Hepatocyte (in vitro differentiated cells): ENCODE measurements around the gene MB21D2. TPM values are rescaled to one million over a fixed set of nuclear protein-coding genes. Genes with fewer than 3 reads are reported as not detected.
"Not testable (repeated sequence)": the region's sequence is repeated elsewhere in the genome, so short reads cannot be mapped to it uniquely, and the experiment has no call there.

ENCODE experiments used
- DNase-seq: peaks from one replicate; pipeline ENCODE4 v3.0.0-alpha.2; 2016; ENCODE audit warnings: low spot score
- H2AFZ ChIP-seq: fragments of 200-600 bp; sonication (generic); 2 replicates; pipeline ENCODE4 v1.6.0; 2016; ENCODE audit warnings: antibody characterized with exemption, mild to moderate bottlenecking
- H3K27ac ChIP-seq: fragments of 200-600 bp; sonication (generic); 2 replicates; pipeline ENCODE4 v1.5.1; 2016; ENCODE audit warnings: mild to moderate bottlenecking
- H3K27me3 ChIP-seq: fragments of 200-600 bp; sonication (generic); 2 replicates; pipeline ENCODE4 v1.6.1; 2016
- H3K36me3 ChIP-seq: fragments of 200-600 bp; sonication (generic); replicated peaks from 2 replicates; pipeline ENCODE4 v1.5.1; 2016; ENCODE audit warnings: low read depth; ENCODE audit not compliant: insufficient read depth
- H3K4me1 ChIP-seq: fragments of 200-600 bp; sonication (generic); 2 replicates; pipeline ENCODE4 v1.5.1; 2016; ENCODE audit warnings: mild to moderate bottlenecking, moderate library complexity; ENCODE audit not compliant: insufficient read depth
- H3K4me2 ChIP-seq: fragments of 200-600 bp; sonication (generic); 2 replicates; pipeline ENCODE4 v1.6.0; 2016
- H3K4me3 ChIP-seq: fragments of 200-600 bp; sonication (generic); 2 replicates; pipeline ENCODE4 v1.5.1; 2016; ENCODE audit warnings: mild to moderate bottlenecking
- H3K79me2 ChIP-seq: fragments of 200-600 bp; sonication (generic); 2 replicates; pipeline ENCODE4 v1.6.0; 2017; ENCODE audit warnings: mild to moderate bottlenecking
- H3K9me2 ChIP-seq: fragments of 200-600 bp; sonication (generic); replicated peaks from 2 replicates; pipeline ENCODE4 v1.6.0; 2017; ENCODE audit warnings: mild to moderate bottlenecking; ENCODE audit not compliant: insufficient read depth
- H3K9me3 ChIP-seq: fragments of 200-600 bp; sonication (generic); 2 replicates; pipeline ENCODE4 v1.5.1; 2016; ENCODE audit warnings: low read depth, mild to moderate bottlenecking
- H4K20me1 ChIP-seq: fragments of 200-600 bp; sonication (generic); 2 replicates; pipeline ENCODE4 v1.6.0; 2016; ENCODE audit warnings: mild to moderate bottlenecking; ENCODE audit not compliant: insufficient read depth, poor library complexity, severe bottlenecking
- EZH2 ChIP-seq: fragments of 200-600 bp; sonication (generic); IDR thresholded peaks from 2 replicates; pipeline ENCODE4 v1.6.1; 2016; ENCODE audit warnings: antibody characterized with exemption, mild to moderate bottlenecking, borderline replicate concordance
- EZH2phosphoT487 ChIP-seq: fragments of 200-600 bp; sonication (generic); IDR thresholded peaks from one replicate; pipeline ENCODE4 v1.6.1; 2018; ENCODE audit warnings: antibody characterized with exemption, mild to moderate bottlenecking, low read depth, moderate library complexity; ENCODE audit not compliant: unreplicated experiment, severe bottlenecking
- WGBS: methylation state at CpG from one replicate; pipeline ENCODE4 v1.1.6; 2016; ENCODE audit warnings: low lambda C conversion rate; ENCODE audit errors: missing lambda C conversion rate; 5-methylcytosine and 5-hydroxymethylcytosine counted together
- polyA plus RNA-seq: library from polyadenylated mRNA; unstranded; fragments of >200 nt; fragmentation: Nextera tagmentation; extraction: Ambion mirVana; gene quantifications from 2 replicates; pipeline ENCODE4 v1.2.1, GENCODE V29; 2016
- total RNA-seq: library from RNA; depleted of rRNA; stranded (reverse); fragments of >200 nt; gene quantifications from 2 replicates; pipeline ENCODE4 v1.2.3, GENCODE V29; 2014
- TF ChIP-seq, protein P1 (sequence below): fragments of 200-600 bp; sonication (generic); IDR thresholded peaks from 2 replicates; pipeline ENCODE4 v1.5.1; 2016; ENCODE audit warnings: antibody characterized with exemption, mild to moderate bottlenecking; ENCODE audit not compliant: poor library complexity

The MB21D2 gene
- total and polyA plus RNA-seq, 2 experiments from 2014 or later, result 9.1 to 22.1 TPM

DNA sequence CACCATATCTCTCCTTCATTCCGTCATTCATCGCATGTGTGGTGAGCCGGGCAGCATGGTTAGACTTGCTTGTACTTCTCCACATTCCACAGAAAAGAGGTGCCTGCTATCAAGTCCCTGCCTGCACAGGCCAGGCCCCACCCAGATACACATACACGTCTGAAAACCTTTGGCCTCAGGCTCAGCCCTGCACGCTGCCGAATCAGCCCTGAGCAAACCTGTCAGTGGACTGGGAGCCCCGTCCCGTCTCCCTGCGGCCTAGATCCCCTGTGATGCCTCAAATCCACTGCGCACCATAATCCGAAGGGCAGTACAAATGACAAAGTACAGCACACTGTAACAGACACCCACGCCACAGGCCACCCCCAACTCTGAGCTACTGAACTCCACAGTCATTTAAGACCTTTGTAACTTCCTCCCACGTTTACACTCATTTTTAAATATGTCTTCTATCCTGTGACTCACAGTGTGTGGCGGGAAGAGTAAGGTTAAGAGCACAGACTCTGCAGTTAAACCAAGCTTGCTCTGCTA, 67.1 kb downstream of the MB21D2 start:
- H3K27ac ChIP-seq, result peak overlapping the region; percentile 98
- no peaks in the 10 kb centered on the region for H3K27me3 ChIP-seq
- H3K79me2 ChIP-seq, result peaks cover 69% of the 10 kb centered on the region
- WGBS, result 29% methylated on average over 14 of the region's 14 CpGs
- no peaks in the 10 kb centered on the region for H4K20me1 ChIP-seq
- H3K4me3 ChIP-seq, result no peak overlapping the region
- no peaks in the 10 kb centered on the region for H3K9me3 ChIP-seq
- peak; percentile 83 for DNase-seq
- no peak overlapping the region for H2AFZ ChIP-seq
- H3K4me1 ChIP-seq, result peaks cover 27% of the 10 kb centered on the region
- peak overlapping the region; percentile 56 for H3K4me2 ChIP-seq
- no peak for TF ChIP-seq EZH2
- TF ChIP-seq, protein P1, sequence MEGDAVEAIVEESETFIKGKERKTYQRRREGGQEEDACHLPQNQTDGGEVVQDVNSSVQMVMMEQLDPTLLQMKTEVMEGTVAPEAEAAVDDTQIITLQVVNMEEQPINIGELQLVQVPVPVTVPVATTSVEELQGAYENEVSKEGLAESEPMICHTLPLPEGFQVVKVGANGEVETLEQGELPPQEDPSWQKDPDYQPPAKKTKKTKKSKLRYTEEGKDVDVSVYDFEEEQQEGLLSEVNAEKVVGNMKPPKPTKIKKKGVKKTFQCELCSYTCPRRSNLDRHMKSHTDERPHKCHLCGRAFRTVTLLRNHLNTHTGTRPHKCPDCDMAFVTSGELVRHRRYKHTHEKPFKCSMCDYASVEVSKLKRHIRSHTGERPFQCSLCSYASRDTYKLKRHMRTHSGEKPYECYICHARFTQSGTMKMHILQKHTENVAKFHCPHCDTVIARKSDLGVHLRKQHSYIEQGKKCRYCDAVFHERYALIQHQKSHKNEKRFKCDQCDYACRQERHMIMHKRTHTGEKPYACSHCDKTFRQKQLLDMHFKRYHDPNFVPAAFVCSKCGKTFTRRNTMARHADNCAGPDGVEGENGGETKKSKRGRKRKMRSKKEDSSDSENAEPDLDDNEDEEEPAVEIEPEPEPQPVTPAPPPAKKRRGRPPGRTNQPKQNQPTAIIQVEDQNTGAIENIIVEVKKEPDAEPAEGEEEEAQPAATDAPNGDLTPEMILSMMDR, result no peak
- TF ChIP-seq EZH2phosphoT487, result no peak
- no peaks in the 10 kb centered on the region for H3K36me3 ChIP-seq
- no peaks in the 10 kb centered on the region for H3K9me2 ChIP-seq

DNA sequence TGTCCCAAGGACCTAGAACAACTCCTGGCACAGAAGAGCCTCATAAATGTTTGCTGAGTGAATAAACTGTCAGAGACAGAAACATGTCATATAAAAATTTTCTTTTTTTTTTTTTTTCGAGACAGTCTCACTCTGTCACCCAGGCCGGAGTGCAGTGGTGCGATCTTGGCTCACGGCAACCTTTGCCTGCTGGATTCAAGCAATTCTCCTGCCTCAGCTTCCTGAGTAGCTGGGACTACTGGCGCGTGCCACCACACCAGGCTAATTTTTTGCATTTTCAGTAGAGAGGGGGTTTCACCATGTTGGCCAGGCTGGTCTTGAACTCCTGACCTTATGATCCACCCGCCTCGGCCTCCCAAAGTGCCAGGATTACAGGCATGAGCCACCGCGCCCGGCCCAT, 67.8 kb downstream of the MB21D2 start:
- not testable (repeated sequence) for DNase-seq, H3K4me3 ChIP-seq, H3K36me3 ChIP-seq, H3K9me2 ChIP-seq, H2AFZ ChIP-seq, H3K9me3 ChIP-seq, H3K27me3 ChIP-seq, H4K20me1 ChIP-seq
- Histone ChIP-seq H3K4me2 (peak overlapping the region; percentile 56), H3K27ac (peak overlapping the region; percentile 98), H3K79me2 (peaks cover 69% of the 10 kb centered on the region), H3K4me1 (peaks cover 27% of the 10 kb centered on the region)
- WGBS, result 91% methylated on average over 11 of the region's 11 CpGs

DNA sequence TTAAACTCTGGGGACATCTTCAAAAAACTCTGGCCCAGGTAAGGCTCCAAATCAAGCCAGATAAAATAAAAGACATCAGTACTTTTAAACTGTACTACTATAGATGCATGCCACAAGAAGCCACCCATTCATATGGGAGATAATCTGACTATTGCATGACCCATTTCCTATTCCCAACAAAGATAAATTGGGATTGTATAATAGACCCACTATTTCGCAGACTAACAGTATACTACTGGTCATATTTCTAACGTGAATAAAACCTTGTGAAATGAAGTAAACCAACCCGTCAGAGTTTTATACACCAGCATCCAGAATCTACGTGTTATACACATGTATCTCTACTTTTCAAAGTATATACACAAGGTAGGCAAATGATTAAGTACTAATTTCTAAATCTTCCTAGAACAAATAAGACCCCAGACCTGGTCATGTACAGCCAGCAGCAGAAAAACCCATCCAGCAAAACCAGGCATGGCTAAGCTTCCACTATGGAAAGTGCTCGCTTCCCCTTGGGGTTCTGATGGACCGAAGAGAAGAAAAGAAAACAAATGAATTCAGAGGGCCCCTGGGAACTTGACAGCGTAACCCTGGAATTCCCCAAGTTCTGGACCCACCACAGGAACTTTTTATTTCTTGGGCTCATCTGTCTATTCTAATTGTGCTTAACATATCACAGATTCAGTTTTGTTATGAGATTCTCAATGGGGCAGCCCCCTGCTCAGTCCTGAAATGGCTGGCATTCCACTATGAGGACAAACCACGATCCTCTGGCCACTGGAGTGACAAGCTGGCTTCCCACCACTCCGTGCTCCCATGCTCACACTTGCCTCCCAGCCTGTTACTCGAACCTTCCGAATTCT, 69.1 kb downstream of the MB21D2 start:
- Histone ChIP-seq H3K4me2 (peak overlapping the region; percentile 26), H3K4me1 (peaks cover 27% of the 10 kb centered on the region)

More for the DNA sequence above, 69.1 kb downstream of the MB21D2 start:
- Histone ChIP-seq H3K36me3 (no peaks in the 10 kb centered on the region), H4K20me1 (no peaks in the 10 kb centered on the region), H3K27me3 (no peaks in the 10 kb centered on the region), H3K9me3 (no peaks in the 10 kb centered on the region), H3K9me2 (no peaks in the 10 kb centered on the region), H3K4me3 (no peak overlapping the region), H3K79me2 (peaks cover 70% of the 10 kb centered on the region), H2AFZ (no peak overlapping the region), H3K27ac (peak overlapping the region; percentile 29)
- TF ChIP-seq EZH2 (no peak), EZH2phosphoT487 (no peak)
- TF ChIP-seq, protein P1, result no peak
- 93% methylated on average over 11 of the region's 11 CpGs for WGBS
- no peak for DNase-seq
